Measurements from ENCODE around the gene DAD1. TPM values are rescaled to one million over a fixed set of nuclear protein-coding genes. Genes with fewer than 3 reads are reported as not detected.

Gene DAD1
- total and polyA plus RNA-seq, 9 donors, result 116 to 179 (median 143) TPM

- no peak for DNase-seq
- no peak overlapping the region for H3K4me3 ChIP-seq (ENCODE audit: low read length)
- no peaks in the 10 kb centered on the region for H3K9me3 ChIP-seq (replicated peaks; ENCODE audit: control insufficient read depth, low read depth, low read length)
- H3K36me3 ChIP-seq (ENCODE audit: control insufficient read depth, insufficient read depth, low read length), result peaks cover 25% of the 10 kb centered on the region
- H3K27ac ChIP-seq (ENCODE audit: low read length), result no peak overlapping the region
- no peaks in the 10 kb centered on the region for H3K27me3 ChIP-seq (ENCODE audit: control insufficient read depth, insufficient read depth, low read length)
- peaks cover 5% of the 10 kb centered on the region for H3K4me1 ChIP-seq (ENCODE audit: control insufficient read depth, insufficient read depth, low read length)
- 74% methylated on average over 8 of the region's 11 CpGs for WGBS (ENCODE audit: insufficient coverage)
These were observed 27.1 kb downstream of the DAD1 start for GRCh38 chr14:22561661-22562579.

DNA sequence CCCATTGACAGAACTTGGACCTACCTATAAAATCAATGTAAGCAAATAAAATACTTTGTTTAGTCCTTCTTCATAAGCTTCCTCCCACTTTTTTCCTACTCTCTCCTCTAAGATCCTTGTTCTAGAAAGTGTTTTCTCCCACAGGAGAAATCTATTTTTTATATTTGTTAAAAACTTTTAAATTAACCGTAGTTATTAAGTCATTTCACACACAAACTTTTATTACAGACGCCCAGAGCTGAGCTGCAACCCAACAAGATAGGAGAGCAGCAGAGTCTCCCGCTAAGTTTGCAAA lies 27.7 kb downstream of the DAD1 start:
- peaks cover 11% of the 10 kb centered on the region for H3K4me1 ChIP-seq (ENCODE audit: control insufficient read depth, insufficient read depth, low read length)
- no peak for DNase-seq

GRCh38 chr14:22560662-22561365 lies 28.2 kb downstream of the DAD1 start:
- 76% methylated on average over 4 of the region's 13 CpGs for WGBS (ENCODE audit: insufficient coverage)
- H3K27ac ChIP-seq (ENCODE audit: low read length), result no peak overlapping the region

More for the DNA sequence above, 27.7 kb downstream of the DAD1 start:
- no peaks in the 10 kb centered on the region for H3K27me3 ChIP-seq (ENCODE audit: control insufficient read depth, insufficient read depth, low read length)
- WGBS (ENCODE audit: insufficient coverage), result 40% methylated on average over 1 of the region's 3 CpGs
- peaks cover 24% of the 10 kb centered on the region for H3K36me3 ChIP-seq (ENCODE audit: control insufficient read depth, insufficient read depth, low read length)
- no peaks in the 10 kb centered on the region for H3K9me3 ChIP-seq (replicated peaks; ENCODE audit: control insufficient read depth, low read depth, low read length)
- no peak overlapping the region for H3K27ac ChIP-seq (ENCODE audit: low read length)
- H3K4me3 ChIP-seq (ENCODE audit: low read length), result no peak overlapping the region

DNA sequence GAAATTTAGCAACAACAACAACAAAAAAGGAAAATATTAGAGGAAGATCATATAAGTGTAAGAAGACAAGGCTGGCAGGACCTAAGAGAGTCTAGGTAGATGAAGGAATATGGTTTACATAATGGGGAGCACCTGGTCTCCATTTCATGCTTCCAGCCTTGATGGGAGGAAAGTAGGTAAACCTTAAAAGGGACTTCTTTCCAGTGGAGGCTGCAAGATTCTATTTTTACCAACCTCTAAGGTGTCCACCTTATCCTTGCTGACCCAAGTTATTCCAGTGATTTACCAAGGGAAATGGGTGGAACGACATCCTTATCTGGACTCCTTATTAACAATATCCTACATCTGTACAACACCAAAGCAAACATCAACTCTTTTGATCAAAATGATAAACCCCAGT lies 30.0 kb downstream of the DAD1 start:
- H3K27ac ChIP-seq (ENCODE audit: low read length), result peak overlapping the region; percentile 51
- WGBS (ENCODE audit: insufficient coverage), result no CpG with 5 or more reads among the region's 1 CpG
- H3K36me3 ChIP-seq (ENCODE audit: control insufficient read depth, insufficient read depth, low read length), result peaks cover 12% of the 10 kb centered on the region
- no peak for DNase-seq
- H3K27me3 ChIP-seq (ENCODE audit: control insufficient read depth, insufficient read depth, low read length), result no peaks in the 10 kb centered on the region
- no peaks in the 10 kb centered on the region for H3K9me3 ChIP-seq (replicated peaks; ENCODE audit: control insufficient read depth, low read depth, low read length)
- H3K4me3 ChIP-seq (ENCODE audit: low read length), result no peak overlapping the region
- peaks cover 15% of the 10 kb centered on the region for H3K4me1 ChIP-seq (ENCODE audit: control insufficient read depth, insufficient read depth, low read length)

More at GRCh38 chr14:22560662-22561365, 28.2 kb downstream of the DAD1 start:
- Histone ChIP-seq H3K36me3 (ENCODE audit: control insufficient read depth, insufficient read depth, low read length) (peaks cover 22% of the 10 kb centered on the region), H3K4me1 (ENCODE audit: control insufficient read depth, insufficient read depth, low read length) (peaks cover 15% of the 10 kb centered on the region), H3K4me3 (ENCODE audit: low read length) (no peak overlapping the region), H3K9me3 (replicated peaks; ENCODE audit: control insufficient read depth, low read depth, low read length) (no peaks in the 10 kb centered on the region), H3K27me3 (ENCODE audit: control insufficient read depth, insufficient read depth, low read length) (no peaks in the 10 kb centered on the region)
- no peak for DNase-seq

DNA sequence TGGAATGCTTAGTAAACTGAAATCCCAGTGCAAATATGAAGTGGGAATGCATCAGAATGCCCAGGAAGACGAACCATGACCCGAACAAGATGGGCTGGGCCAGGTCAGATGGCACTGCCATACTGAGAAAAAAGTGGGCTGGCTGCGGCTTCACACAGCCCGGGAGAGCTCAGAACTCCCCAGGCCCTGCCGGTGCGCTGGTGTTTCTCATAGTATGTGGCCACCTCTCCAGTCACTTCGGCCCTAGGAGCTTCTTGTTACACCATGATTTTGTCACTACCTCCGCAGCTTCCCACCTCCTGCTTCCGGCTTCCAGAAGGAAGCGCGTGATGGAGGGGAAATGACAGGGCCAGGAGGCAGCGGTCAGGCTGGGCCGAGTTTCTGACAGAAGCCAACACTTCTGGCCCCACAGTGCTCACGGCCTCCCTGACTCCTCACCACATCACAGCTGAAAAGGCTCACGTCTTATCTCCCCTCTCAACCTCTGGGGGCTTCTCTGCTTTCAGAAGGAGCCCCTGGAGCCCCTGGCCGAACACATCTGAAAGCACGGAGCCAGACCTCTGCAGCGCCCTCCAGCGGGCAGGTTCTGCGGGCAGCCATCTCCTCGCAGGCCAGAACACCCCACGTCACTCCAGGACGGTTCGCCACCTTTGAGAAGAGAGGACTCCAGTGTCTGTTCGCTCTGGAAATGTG lies 30.7 kb downstream of the DAD1 start:
- Histone ChIP-seq H3K4me1 (ENCODE audit: control insufficient read depth, insufficient read depth, low read length) (peaks cover 15% of the 10 kb centered on the region), H3K27me3 (ENCODE audit: control insufficient read depth, insufficient read depth, low read length) (no peaks in the 10 kb centered on the region), H3K4me3 (ENCODE audit: low read length) (no peak overlapping the region), H3K36me3 (ENCODE audit: control insufficient read depth, insufficient read depth, low read length) (peaks cover 6% of the 10 kb centered on the region), H3K9me3 (replicated peaks; ENCODE audit: control insufficient read depth, low read depth, low read length) (no peaks in the 10 kb centered on the region), H3K27ac (ENCODE audit: low read length) (peak overlapping the region; percentile 35)
- DNase-seq, result no peak
- 75% methylated on average over 21 of the region's 25 CpGs for WGBS (ENCODE audit: insufficient coverage)

DNA sequence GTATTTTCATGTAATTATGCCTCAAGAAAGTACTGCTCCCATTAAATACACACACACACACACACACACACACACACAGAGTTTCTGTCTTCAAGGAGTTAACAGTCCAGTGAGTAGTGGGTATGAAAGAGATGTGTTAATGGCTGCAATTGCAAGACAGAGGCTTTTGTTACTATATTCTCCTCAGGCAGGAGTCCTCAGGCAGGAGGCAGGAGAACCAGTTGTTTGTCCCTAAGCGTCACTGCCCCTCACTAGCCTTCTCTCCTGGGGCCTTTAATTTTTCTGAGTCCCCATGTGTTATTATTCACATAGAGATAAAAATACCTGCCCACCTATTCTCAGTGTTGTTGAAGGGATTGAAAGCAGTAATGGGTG lies 31.2 kb downstream of the DAD1 start:
- no peak for DNase-seq
- Histone ChIP-seq H3K27me3 (ENCODE audit: control insufficient read depth, insufficient read depth, low read length) (no peaks in the 10 kb centered on the region), H3K4me3 (ENCODE audit: low read length) (no peak overlapping the region), H3K36me3 (ENCODE audit: control insufficient read depth, insufficient read depth, low read length) (peaks cover 6% of the 10 kb centered on the region), H3K4me1 (ENCODE audit: control insufficient read depth, insufficient read depth, low read length) (peaks cover 15% of the 10 kb centered on the region), H3K27ac (ENCODE audit: low read length) (peak overlapping the region; percentile 35), H3K9me3 (replicated peaks; ENCODE audit: control insufficient read depth, low read depth, low read length) (no peaks in the 10 kb centered on the region)
- WGBS (ENCODE audit: insufficient coverage), result no CpG with 5 or more reads among the region's 1 CpG

DNA sequence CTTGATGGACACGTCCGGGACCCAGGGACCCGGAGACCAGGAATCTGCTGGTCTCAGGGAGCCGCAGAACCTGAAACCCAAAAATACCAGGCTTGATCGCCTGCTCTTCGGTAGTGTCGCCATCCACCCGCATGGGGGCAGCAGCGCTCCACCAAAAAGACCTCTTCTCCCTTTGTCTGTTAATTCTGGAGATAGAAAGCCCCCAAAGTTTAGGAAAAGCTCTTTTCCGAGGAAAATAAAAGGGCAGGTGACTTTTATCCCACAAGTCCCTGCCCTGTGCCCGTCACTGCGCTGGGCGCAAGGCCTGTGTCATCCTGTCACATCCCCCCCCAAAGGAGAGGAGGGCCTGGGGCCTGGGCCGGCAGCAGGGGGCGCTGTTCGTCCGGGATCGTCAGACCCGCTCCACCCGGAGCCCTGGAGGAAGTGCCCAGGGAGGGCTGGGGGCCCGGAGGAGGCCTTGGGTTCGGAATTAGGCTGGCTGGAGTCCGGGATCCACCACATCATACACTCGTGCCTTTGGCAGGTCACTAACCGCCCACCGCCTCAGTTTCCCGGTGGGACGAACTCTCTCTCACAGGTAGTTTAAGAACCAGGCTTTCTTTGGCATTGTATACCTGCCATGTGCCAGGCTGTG lies 31.9 kb downstream of the DAD1 start:
- H3K27ac ChIP-seq (ENCODE audit: low read length), result peak overlapping the region; percentile 5
- peak; percentile 82 for DNase-seq
- H3K36me3 ChIP-seq (ENCODE audit: control insufficient read depth, insufficient read depth, low read length), result peaks cover 6% of the 10 kb centered on the region
- WGBS (ENCODE audit: insufficient coverage), result 6% methylated on average over 14 of the region's 28 CpGs
- H3K4me3 ChIP-seq (ENCODE audit: low read length), result peak overlapping the region; percentile 20
- no peaks in the 10 kb centered on the region for H3K9me3 ChIP-seq (replicated peaks; ENCODE audit: control insufficient read depth, low read depth, low read length)
- no peaks in the 10 kb centered on the region for H3K27me3 ChIP-seq (ENCODE audit: control insufficient read depth, insufficient read depth, low read length)
- peaks cover 15% of the 10 kb centered on the region for H3K4me1 ChIP-seq (ENCODE audit: control insufficient read depth, insufficient read depth, low read length)

GRCh38 chr14:22556021-22556989 lies 32.7 kb downstream of the DAD1 start:
- no peaks in the 10 kb centered on the region for H3K9me3 ChIP-seq (replicated peaks; ENCODE audit: control insufficient read depth, low read depth, low read length)
- H3K27ac ChIP-seq (ENCODE audit: low read length), result peak overlapping the region; percentile 29
- peaks cover 15% of the 10 kb centered on the region for H3K4me1 ChIP-seq (ENCODE audit: control insufficient read depth, insufficient read depth, low read length)
- 58% methylated on average over 18 of the region's 28 CpGs for WGBS (ENCODE audit: insufficient coverage)
- peak overlapping the region; percentile 20 for H3K4me3 ChIP-seq (ENCODE audit: low read length)
- no peaks in the 10 kb centered on the region for H3K27me3 ChIP-seq (ENCODE audit: control insufficient read depth, insufficient read depth, low read length)
- peak; percentile 62 for DNase-seq
- no peaks in the 10 kb centered on the region for H3K36me3 ChIP-seq (ENCODE audit: control insufficient read depth, insufficient read depth, low read length)

DNA sequence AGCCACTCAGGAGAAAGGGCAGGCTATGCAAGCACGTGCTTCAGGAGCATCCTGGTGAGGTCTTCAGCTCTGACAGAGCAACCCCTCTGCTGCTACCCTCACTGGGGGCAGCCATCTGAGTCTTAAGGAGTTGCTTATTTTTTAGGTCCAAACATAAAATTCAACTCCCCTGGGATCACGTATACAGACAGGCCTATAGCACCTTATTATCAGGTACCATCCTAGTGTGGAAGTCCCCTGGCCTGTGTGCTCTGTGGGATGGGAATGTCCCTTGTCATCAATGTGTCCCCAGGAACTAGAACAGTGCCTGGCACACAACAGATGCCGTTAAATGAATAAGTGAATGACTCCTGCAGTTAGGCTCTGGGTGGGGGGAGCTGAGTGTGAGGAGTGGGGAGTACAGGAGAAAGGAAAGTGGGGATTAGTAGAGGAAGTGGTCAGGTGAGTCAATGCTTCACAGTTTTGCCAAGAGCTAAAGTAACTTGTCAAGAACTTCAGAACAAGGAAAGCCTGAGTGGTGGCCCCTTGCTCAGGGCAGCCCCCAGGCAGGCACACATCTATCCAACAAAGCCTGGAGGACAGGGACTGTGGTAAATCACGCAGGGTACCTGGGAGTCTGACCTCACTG lies 33.5 kb downstream of the DAD1 start:
- Histone ChIP-seq H3K4me1 (ENCODE audit: control insufficient read depth, insufficient read depth, low read length) (peaks cover 22% of the 10 kb centered on the region), H3K4me3 (ENCODE audit: low read length) (no peak overlapping the region), H3K27me3 (ENCODE audit: control insufficient read depth, insufficient read depth, low read length) (no peaks in the 10 kb centered on the region), H3K27ac (ENCODE audit: low read length) (peak overlapping the region; percentile 13), H3K36me3 (ENCODE audit: control insufficient read depth, insufficient read depth, low read length) (no peaks in the 10 kb centered on the region), H3K9me3 (replicated peaks; ENCODE audit: control insufficient read depth, low read depth, low read length) (no peaks in the 10 kb centered on the region)
- 96% methylated on average over 2 of the region's 4 CpGs for WGBS (ENCODE audit: insufficient coverage)
- no peak for DNase-seq

Measured in muscle of leg (tissue), 11 donors.